ENCODE data around the gene NCAPD3.

Gene NCAPD3

DNA sequence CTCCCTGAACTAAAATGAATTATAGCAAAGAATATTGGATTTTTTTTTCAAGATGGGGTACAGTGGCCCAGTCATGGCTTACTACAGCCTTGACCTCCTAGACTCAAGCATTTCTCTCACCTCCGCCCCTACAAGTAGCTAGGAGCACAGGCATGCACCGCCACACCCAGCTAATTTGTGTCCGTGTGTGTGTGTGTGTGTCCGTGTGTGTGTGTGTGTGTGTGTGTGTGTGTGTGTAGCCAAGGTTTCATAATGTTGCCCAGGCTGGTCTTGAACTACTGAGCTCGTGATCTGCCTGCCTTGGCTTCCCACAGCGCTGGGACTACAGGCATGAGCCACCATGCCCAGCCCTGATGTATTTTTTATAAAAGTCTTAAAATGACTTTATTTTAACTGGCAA is 16.8 kb upstream of the NCAPD3 start:
- DNase-seq = no peak
- Histone ChIP-seq H3K9me3 (ENCODE audit: control insufficient read depth, low read length) (no peaks in the 10 kb centered on the region), H3K36me3 (ENCODE audit: control insufficient read depth, insufficient read depth, low read length) (peaks cover 61% of the 10 kb centered on the region), H3K27ac (ENCODE audit: insufficient read depth, low read length, poor library complexity, severe bottlenecking) (no peak overlapping the region), H3K4me3 (ENCODE audit: insufficient read depth, low read depth, low read length, poor library complexity, severe bottlenecking) (no peak overlapping the region), H3K4me1 (ENCODE audit: control insufficient read depth, insufficient read depth, low read length, poor library complexity, severe bottlenecking) (no peaks in the 10 kb centered on the region), H3K27me3 (replicated peaks; ENCODE audit: control insufficient read depth, insufficient read depth, low read length, poor library complexity, severe bottlenecking) (no peaks in the 10 kb centered on the region)

DNA sequence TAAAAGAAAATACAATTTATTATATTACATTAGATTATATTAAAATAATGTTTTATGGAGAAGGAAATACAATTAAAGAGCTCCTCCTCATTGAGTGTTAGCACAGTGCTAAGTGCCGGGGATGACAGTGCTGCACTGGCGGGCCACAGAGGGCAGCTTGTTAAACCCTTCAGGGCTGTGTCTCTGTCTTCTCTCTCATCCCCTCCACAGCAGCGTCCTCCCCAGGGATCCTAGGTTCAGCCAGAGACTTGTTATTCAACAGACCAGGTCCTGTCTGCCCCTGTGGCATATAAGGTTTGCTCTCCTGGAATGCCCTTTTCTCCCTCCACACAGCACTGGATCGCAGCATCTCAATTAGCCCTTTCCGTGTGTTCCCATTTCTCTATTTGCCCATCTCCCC is 15.2 kb upstream of the NCAPD3 start:
- peaks cover 53% of the 10 kb centered on the region for H3K36me3 ChIP-seq (ENCODE audit: control insufficient read depth, insufficient read depth, low read length)
- no peak for DNase-seq
- no peak overlapping the region for H3K4me3 ChIP-seq (ENCODE audit: insufficient read depth, low read depth, low read length, poor library complexity, severe bottlenecking)
- no peaks in the 10 kb centered on the region for H3K4me1 ChIP-seq (ENCODE audit: control insufficient read depth, insufficient read depth, low read length, poor library complexity, severe bottlenecking)
- no peaks in the 10 kb centered on the region for H3K9me3 ChIP-seq (ENCODE audit: control insufficient read depth, low read length)
- no peaks in the 10 kb centered on the region for H3K27me3 ChIP-seq (replicated peaks; ENCODE audit: control insufficient read depth, insufficient read depth, low read length, poor library complexity, severe bottlenecking)
- no peak overlapping the region for H3K27ac ChIP-seq (ENCODE audit: insufficient read depth, low read length, poor library complexity, severe bottlenecking)

DNA sequence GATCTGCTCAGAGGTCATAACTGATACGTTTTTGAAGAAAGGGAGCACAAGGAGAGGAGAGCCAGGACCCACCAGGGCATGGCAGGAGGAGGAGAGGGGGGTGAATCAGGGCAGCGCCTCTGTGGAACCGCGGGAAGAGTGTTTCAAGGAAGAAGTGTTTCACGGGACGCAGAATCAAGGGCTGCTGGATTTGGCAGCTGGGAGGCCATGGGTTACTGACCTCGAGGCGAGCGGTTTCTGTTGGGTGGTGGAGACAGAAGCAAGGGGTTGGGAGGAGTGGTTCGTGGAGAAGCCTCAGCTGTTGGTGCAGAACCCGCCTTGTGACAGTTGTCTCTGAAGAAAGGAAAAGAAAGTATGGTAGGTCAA is 13.8 kb upstream of the NCAPD3 start:
- Histone ChIP-seq H3K4me1 (ENCODE audit: control insufficient read depth, insufficient read depth, low read length, poor library complexity, severe bottlenecking) (no peaks in the 10 kb centered on the region), H3K27me3 (replicated peaks; ENCODE audit: control insufficient read depth, insufficient read depth, low read length, poor library complexity, severe bottlenecking) (no peaks in the 10 kb centered on the region), H3K9me3 (ENCODE audit: control insufficient read depth, low read length) (no peaks in the 10 kb centered on the region), H3K27ac (ENCODE audit: insufficient read depth, low read length, poor library complexity, severe bottlenecking) (no peak overlapping the region), H3K36me3 (ENCODE audit: control insufficient read depth, insufficient read depth, low read length) (peaks cover 40% of the 10 kb centered on the region), H3K4me3 (ENCODE audit: insufficient read depth, low read depth, low read length, poor library complexity, severe bottlenecking) (no peak overlapping the region)
- DNase-seq = no peak

DNA sequence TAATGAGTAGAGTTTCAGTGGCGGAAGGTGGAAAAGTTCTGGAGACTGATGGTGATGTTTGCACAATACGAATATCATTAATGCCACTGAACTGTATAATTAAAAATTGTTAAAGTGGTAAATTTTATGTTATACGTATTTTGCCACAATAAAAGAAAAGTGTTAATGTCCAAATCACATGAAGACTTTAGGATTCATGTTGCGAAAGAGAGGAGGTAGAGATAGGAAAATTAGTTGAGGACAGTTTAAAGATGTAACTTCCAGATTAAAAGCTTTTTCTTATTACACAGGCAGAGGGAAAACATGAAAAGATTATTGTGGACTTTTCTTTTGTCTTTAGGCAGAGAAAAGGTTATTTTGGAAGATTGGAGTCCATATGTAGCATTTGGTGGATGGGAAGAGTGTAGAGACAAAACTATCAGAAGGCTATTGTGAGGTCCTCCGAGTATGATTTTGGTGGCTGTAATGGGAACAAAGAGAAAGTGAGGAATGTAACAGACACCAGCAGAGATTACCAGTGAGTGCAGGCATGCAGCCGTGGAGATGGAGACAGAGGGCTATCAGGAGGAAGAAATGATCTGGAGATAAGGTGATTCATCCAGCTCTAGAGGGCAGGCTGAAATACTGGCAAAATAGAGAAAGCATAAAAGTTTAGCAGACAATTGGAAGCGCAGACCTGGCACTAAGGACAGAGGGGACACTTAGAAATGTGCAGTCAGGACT is 13.2 kb upstream of the NCAPD3 start:
- Histone ChIP-seq H3K9me3 (ENCODE audit: control insufficient read depth, low read length) (no peaks in the 10 kb centered on the region), H3K4me3 (ENCODE audit: insufficient read depth, low read depth, low read length, poor library complexity, severe bottlenecking) (no peak overlapping the region), H3K27ac (ENCODE audit: insufficient read depth, low read length, poor library complexity, severe bottlenecking) (no peak overlapping the region), H3K27me3 (replicated peaks; ENCODE audit: control insufficient read depth, insufficient read depth, low read length, poor library complexity, severe bottlenecking) (no peaks in the 10 kb centered on the region), H3K4me1 (ENCODE audit: control insufficient read depth, insufficient read depth, low read length, poor library complexity, severe bottlenecking) (no peaks in the 10 kb centered on the region), H3K36me3 (ENCODE audit: control insufficient read depth, insufficient read depth, low read length) (peaks cover 40% of the 10 kb centered on the region)
- DNase-seq = no peak

DNA sequence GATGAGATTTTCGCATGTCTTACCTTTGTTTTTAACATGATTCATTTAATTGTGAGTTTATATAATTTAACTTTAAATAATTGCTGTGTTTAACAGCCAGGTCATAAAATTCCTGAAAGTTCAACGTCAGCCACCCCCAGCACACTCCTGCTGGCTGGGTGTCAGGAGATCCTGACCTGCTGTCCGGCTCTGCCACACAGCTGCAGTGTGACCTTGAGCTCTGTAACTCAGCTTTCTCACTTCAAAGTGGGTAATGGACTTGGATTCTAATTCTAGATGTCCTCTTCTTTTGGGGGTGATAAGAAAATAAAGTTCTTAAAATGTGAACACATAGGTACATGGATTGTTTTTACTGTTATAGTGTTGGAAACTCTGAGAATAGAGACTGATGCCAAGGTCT is 11.6 kb upstream of the NCAPD3 start:
- Histone ChIP-seq H3K36me3 (ENCODE audit: control insufficient read depth, insufficient read depth, low read length) (peaks cover 29% of the 10 kb centered on the region), H3K4me1 (ENCODE audit: control insufficient read depth, insufficient read depth, low read length, poor library complexity, severe bottlenecking) (peaks cover 3% of the 10 kb centered on the region), H3K4me3 (ENCODE audit: insufficient read depth, low read depth, low read length, poor library complexity, severe bottlenecking) (no peak overlapping the region), H3K27ac (ENCODE audit: insufficient read depth, low read length, poor library complexity, severe bottlenecking) (no peak overlapping the region), H3K27me3 (replicated peaks; ENCODE audit: control insufficient read depth, insufficient read depth, low read length, poor library complexity, severe bottlenecking) (no peaks in the 10 kb centered on the region), H3K9me3 (ENCODE audit: control insufficient read depth, low read length) (no peaks in the 10 kb centered on the region)
- no peak for DNase-seq

DNA sequence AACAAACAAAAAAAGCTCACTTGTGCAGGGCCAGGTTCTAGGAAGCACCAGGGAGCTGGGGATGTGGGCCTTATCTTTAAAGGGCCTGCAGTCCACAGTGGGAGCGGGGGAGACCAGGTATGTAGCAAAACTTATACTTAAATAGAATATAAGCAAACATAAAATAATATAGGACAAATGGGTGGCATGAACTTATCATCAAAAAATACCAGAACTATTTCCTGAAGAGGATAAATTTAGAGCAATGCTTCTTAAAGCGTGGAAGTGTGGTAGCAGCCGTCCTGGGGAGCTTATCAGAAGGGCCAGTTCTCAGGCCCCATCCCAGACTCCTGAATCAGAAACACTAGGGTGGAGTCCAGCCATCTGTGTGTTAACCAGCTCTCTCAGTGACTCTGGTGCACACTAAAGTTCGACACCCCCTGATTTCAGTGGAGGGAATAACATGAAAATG is 10.0 kb upstream of the NCAPD3 start:
- DNase-seq = no peak
- H3K27ac ChIP-seq (ENCODE audit: insufficient read depth, low read length, poor library complexity, severe bottlenecking) = no peak overlapping the region
- no peak overlapping the region for H3K4me3 ChIP-seq (ENCODE audit: insufficient read depth, low read depth, low read length, poor library complexity, severe bottlenecking)
- H3K36me3 ChIP-seq (ENCODE audit: control insufficient read depth, insufficient read depth, low read length) = peaks cover 16% of the 10 kb centered on the region
- H3K27me3 ChIP-seq (replicated peaks; ENCODE audit: control insufficient read depth, insufficient read depth, low read length, poor library complexity, severe bottlenecking) = no peaks in the 10 kb centered on the region
- no peaks in the 10 kb centered on the region for H3K9me3 ChIP-seq (ENCODE audit: control insufficient read depth, low read length)
- H3K4me1 ChIP-seq (ENCODE audit: control insufficient read depth, insufficient read depth, low read length, poor library complexity, severe bottlenecking) = peaks cover 15% of the 10 kb centered on the region

DNA sequence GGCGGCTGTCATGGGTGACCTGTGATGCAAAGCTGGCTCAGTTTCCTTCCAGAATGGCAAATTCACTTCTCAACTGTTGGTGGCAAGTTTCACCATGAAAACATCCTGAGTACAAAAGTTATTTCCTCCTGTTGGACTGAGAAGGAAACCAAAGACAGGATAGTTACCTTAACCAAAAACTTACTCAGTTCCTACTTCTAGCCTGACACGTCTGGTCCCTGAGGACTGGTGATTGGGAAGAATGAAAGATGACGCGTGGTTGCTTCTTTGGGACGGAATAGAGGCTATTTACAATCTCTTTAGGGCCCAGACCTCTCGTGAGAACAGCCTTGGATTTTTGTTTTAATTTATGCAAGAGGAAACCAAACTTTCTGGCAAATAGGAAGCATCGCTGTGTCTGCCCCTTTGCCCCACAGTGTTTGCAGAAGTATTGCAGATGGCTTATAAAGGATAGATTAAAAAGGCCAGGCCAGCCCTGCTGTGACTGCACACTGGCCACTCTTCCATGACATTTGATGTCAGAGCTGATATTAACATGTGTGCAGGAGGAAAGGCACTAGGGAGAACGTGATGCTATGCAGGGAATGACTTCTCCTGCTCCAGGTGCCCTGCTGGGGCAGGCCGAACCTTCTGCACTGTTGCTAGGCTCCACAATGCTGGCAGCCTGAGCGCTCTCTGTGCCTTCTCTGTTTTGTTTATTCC is 8.3 kb upstream of the NCAPD3 start:
- peaks cover 22% of the 10 kb centered on the region for H3K4me1 ChIP-seq (ENCODE audit: control insufficient read depth, insufficient read depth, low read length, poor library complexity, severe bottlenecking)
- DNase-seq = no peak
- no peaks in the 10 kb centered on the region for H3K9me3 ChIP-seq (ENCODE audit: control insufficient read depth, low read length)
- H3K27me3 ChIP-seq (replicated peaks; ENCODE audit: control insufficient read depth, insufficient read depth, low read length, poor library complexity, severe bottlenecking) = no peaks in the 10 kb centered on the region
- peaks cover 16% of the 10 kb centered on the region for H3K36me3 ChIP-seq (ENCODE audit: control insufficient read depth, insufficient read depth, low read length)
- no peak overlapping the region for H3K27ac ChIP-seq (ENCODE audit: insufficient read depth, low read length, poor library complexity, severe bottlenecking)
- no peak overlapping the region for H3K4me3 ChIP-seq (ENCODE audit: insufficient read depth, low read depth, low read length, poor library complexity, severe bottlenecking)

DNA sequence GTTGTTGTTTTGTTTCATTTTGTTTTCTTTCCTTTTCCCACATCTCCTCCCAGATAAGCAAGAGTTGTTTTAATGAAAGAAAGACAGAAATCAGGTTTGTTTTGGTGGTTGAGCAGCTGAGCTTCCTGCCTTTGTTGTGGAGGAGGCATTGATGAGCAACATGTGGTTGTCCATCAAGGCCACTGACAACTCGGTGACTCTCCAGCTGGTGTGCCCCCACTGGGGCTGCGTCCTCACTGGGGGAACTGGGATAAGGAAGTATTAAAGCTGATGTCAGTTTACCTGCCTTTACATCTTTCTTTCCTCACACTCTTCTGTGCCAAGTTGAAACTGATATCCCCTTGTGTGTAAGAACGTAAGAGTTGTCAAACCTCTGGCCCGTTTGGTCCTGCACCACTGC is 6.6 kb upstream of the NCAPD3 start:
- no peaks in the 10 kb centered on the region for H3K27me3 ChIP-seq (replicated peaks; ENCODE audit: control insufficient read depth, insufficient read depth, low read length, poor library complexity, severe bottlenecking)
- no peak overlapping the region for H3K4me3 ChIP-seq (ENCODE audit: insufficient read depth, low read depth, low read length, poor library complexity, severe bottlenecking)
- H3K36me3 ChIP-seq (ENCODE audit: control insufficient read depth, insufficient read depth, low read length) = peaks cover 3% of the 10 kb centered on the region
- H3K27ac ChIP-seq (ENCODE audit: insufficient read depth, low read length, poor library complexity, severe bottlenecking) = no peak overlapping the region
- H3K4me1 ChIP-seq (ENCODE audit: control insufficient read depth, insufficient read depth, low read length, poor library complexity, severe bottlenecking) = peaks cover 39% of the 10 kb centered on the region
- no peaks in the 10 kb centered on the region for H3K9me3 ChIP-seq (ENCODE audit: control insufficient read depth, low read length)
- no peak for DNase-seq

DNA sequence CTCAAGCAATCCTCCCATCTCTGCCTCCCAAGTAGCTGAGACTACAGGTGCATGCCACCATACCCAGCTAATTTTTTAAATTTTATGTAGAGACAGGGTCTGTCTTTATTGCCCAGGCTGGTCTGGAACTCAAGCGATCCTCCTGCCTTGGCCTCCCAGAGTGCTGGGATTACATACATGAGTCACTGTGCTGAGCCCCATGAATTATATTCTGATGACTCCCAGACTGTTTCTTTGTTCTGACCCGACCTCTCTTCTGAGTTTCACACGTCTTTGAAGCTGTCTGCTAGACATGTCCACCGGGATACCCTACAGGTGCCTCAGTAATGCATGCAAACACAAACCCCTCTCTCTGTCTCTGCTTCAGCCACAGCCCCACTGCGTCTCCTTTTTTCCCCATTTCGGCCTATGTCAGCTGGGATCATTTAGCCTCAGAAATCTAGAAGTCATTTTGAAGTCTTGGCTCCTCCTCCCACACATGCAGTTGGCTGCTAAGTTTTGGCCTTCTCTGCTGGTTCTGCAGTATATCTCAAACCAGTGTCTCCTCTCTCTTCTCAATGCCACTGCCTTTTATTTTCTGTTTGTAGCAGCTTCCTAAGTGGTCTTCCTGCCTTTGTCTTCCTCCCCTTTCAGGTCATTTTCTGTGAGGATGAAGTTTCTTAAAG is 5.5 kb upstream of the NCAPD3 start:
- no peak overlapping the region for H3K4me3 ChIP-seq (ENCODE audit: insufficient read depth, low read depth, low read length, poor library complexity, severe bottlenecking)
- DNase-seq = no peak

DNA sequence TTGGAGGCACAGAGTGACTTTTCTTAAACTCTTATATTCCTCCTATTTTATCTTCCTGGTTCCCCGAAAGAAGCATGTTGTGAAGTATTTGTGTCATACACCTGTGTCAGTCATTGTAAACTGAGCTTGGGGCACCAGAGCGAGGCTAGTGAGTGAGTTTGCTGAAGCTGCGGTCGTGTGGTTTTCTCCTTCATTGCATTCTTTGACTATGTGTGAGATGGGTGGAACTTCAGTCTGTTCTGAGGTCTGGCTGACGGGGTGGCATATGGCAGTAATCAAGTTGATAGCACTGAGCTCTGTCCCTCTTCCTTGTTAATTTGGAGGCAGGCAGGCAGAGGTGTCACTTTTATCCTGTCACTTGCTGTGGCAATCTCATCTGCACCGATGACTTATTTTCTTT is 4.9 kb upstream of the NCAPD3 start:
- H3K4me3 ChIP-seq (ENCODE audit: insufficient read depth, low read depth, low read length, poor library complexity, severe bottlenecking) = no peak overlapping the region
- H3K27me3 ChIP-seq (replicated peaks; ENCODE audit: control insufficient read depth, insufficient read depth, low read length, poor library complexity, severe bottlenecking) = no peaks in the 10 kb centered on the region
- no peaks in the 10 kb centered on the region for H3K36me3 ChIP-seq (ENCODE audit: control insufficient read depth, insufficient read depth, low read length)
- H3K4me1 ChIP-seq (ENCODE audit: control insufficient read depth, insufficient read depth, low read length, poor library complexity, severe bottlenecking) = peaks cover 43% of the 10 kb centered on the region
- no peak for DNase-seq
- H3K9me3 ChIP-seq (ENCODE audit: control insufficient read depth, low read length) = no peaks in the 10 kb centered on the region
- no peak overlapping the region for H3K27ac ChIP-seq (ENCODE audit: insufficient read depth, low read length, poor library complexity, severe bottlenecking)

More for the DNA sequence above, 5.5 kb upstream of the NCAPD3 start:
- Histone ChIP-seq H3K27ac (ENCODE audit: insufficient read depth, low read length, poor library complexity, severe bottlenecking) (no peak overlapping the region), H3K27me3 (replicated peaks; ENCODE audit: control insufficient read depth, insufficient read depth, low read length, poor library complexity, severe bottlenecking) (no peaks in the 10 kb centered on the region), H3K36me3 (ENCODE audit: control insufficient read depth, insufficient read depth, low read length) (no peaks in the 10 kb centered on the region), H3K9me3 (ENCODE audit: control insufficient read depth, low read length) (no peaks in the 10 kb centered on the region), H3K4me1 (ENCODE audit: control insufficient read depth, insufficient read depth, low read length, poor library complexity, severe bottlenecking) (peaks cover 43% of the 10 kb centered on the region)
